ENCODE results near the gene G6PD.
"Not testable (repeated sequence)": the region's sequence is repeated elsewhere in the genome, so short reads cannot be mapped to it uniquely, and the experiment has no call there.

G6PD gene

DNA sequence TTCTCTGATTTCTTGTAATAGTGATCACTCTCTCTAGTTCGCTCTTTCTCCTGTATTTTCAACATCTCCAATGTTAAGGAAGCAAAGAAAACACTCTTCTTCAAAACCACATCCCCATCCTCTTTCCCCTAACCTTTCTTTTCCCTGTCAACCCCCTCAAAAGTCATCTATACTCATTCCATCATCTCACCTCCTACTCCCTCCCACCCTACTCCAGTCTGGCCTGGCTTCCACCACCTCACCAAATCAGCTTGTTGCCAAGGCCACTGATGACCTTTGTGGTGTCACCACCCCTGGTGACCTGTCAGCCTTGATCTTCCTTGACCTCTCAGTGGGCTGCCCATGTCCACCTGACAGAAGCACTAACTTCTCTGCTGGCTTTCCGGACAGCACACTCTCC, 32.9 kb downstream of the G6PD start:
- no peak for DNase-seq

DNA sequence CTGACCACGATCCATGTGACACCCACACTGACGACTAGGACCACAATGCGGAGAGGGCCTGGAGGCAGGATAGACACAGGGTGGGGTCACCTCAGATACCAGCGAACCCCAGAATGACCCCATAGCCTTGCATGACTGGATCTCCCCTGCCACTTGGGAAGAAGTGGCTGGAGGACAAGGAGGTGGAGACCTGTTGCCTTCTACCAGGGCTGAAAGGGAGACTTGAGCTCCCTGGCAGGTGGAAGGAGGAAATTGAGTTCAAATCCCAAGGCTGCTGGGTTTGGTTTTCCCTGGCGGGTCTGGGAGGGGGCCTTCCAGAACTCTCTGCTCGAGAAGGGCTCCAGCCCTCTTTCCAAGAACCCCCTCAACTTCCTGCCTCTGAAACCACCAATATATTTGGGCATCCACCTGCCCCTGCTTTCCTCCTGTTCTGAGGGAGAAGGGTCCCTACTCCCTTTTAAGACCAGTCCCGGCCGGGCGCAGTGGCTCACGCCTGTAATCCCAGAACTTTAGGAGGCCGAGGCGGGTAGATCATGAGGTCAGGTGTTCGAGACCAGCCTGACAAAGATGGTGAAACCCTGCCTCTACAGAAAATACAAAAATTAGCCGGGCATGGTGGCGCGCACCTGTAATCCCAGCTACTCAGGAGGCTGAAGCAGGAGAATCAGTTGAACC, 33.6 kb downstream of the G6PD start:
- no peak for DNase-seq

DNA sequence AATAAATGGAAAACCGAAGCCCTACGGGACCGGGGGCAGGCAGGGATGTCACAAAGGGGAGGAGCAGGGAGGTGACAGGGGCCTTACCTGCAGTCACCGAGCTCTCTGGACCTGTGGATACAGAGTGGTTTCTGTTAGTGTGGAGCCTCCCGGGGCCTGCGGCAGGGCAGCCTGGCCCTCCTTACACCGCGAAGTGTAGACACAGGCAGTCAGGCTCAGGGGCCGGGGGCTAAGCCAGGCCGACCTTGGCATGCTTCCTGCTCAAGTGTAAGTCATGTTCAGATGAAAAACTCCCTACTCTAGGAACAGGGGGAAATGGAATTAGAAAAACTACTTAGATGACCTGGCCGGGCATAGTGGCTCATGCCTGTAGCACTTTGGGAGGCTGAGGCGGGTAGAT, 34.9 kb downstream of the G6PD start:
- DNase-seq = no peak

DNA sequence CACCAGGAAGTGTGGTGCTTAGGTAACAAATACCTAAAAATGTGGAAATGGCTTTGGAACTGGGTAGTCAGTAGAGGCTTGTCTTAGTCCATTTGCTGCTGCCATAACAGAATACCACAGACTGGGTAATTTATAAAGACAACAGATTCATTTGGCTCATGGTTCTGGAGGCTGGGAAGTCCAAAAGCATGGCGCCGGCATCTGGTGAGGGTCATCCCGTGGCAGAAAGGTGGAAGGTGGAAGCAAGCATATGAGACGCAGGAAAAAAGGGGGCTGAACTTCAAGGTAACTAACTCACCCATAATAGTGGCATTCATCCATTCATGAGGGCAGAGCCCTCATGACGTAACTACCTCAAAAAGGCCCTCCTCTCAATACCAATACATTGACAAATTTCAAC, 37.2 kb downstream of the G6PD start:
- no peak for DNase-seq

DNA sequence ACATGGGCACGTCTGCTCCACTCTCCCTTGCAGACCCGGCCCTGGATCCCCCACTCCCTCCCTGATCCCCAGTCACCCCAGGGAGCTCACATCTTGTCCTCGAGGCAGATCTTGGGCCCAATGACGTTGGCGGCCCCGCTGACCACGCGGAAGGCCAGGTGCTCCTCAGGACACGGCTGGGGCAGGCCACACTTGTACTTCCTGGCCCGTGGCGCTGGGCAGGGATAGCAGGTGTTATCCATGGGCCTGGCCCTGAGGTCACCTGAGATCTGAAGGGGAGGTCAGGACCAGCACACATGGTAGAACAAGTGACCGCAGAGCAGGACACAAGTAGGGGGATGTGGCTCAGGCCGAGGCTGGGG, 38.3 kb downstream of the G6PD start:
- DNase-seq = no peak

DNA sequence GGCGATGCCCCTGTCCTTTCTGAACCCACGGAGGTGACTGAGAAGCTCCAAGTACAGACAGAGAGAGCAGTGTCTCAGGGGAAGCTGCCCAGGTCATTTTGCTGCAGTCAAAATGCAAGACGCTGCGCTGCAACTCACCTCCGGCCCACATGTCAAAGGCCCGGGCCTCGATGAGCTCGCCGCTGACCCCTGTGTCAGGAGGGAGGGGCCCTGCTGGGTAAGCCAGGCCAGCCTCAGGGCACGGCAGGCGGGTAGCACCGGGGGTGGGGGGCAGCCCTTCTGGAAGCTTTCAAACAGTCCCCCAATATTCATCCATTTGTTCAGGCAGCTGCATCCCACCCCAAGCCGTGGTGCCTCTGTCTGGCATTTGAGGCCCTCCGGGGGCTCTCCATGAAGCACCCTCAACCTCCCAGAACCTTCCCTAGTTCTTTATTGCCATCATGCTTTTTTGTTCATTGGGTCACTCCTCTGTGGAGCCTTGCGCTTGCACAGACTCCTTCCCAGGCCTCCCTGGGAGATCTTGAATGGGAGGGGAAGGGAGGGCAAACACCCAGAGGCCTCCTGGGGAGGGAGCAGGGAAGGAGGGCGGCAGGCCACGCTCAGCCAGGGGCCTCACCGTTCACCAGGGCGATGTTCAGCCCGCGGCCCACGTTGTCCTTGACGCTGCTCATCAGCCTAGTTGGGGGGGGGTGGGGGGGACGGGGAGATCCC, 38.8 kb downstream of the G6PD start:
- no peak for DNase-seq

DNA sequence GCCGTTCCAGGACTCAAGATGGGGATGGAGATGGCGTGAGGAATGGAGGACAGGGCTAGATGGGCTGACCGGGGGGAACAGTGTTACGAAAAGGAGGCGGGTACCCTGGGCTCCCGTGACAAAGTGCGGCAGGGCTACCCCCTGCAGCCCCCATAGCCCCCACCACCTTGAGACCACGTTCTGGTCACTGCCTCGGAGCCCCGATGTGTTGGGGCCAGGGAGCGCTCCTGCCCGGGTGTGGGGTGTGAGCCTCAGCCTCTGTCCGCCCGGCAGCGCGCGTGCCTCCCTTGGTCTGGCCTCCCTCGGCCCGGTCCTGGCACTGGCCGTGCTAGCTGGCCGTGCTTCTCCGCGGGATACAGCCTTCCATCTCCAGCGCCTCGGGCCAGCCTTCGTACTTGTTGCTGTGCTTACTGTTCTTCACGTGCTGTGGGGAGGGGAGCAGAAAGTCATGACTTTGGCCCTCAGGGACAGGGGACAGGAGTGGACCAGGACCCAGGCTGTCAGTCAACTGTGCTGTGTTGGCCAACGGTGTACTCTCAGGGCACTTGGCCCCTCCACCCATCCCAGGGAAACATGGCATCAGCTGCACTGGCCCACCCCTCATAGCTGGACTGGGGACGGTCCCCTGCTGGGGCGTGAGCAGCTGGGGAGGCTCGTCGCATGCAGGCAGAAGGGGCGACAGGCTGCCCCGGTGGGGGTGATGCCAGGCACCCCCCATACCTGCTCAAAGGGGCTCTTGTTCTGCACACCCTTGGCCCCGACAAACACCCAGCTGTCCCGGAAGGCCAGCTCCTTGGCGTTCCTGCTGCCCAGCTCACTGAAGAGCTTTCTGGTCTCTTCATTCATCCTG, 39.9 kb downstream of the G6PD start:
- no peak for DNase-seq

DNA sequence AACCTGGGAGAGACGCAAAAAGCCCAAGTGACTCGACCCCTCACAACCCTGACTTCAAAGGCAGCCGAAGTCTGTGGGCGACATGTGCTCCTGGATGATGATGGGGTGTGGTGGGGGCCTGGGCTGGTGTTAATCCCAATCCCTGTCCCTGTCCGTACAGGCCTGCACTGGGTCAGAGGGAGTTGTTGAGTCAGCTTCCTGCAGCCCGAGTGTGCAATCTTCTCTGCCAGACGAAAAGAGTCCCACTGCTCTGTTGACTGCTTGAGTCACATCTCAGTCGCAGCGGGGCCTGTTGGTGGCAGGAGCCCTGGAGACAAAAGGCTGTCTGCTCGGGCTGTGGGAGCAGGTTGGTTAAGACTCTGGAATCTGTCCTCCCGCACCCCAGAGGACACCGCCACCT, 40.9 kb downstream of the G6PD start:
- no peak for DNase-seq

DNA sequence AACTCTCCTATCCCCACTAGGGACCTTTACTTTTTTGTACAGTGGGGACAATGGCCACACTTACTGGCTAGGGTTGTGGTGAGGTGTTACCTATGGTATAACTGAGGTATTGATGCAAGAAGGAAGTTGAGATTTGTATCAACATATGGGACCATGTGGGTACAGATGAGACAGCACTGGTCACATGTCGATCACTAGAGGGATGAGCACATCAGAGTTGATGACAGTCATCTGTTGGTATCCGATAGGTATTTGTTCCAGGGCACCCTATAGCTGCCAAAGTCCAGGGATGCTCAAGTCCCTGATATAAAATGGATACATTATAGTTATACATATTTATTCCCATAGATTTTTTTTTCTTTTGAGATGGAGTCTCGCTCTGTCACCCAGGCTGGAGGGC, 43.7 kb downstream of the G6PD start:
- no peak for DNase-seq

DNA sequence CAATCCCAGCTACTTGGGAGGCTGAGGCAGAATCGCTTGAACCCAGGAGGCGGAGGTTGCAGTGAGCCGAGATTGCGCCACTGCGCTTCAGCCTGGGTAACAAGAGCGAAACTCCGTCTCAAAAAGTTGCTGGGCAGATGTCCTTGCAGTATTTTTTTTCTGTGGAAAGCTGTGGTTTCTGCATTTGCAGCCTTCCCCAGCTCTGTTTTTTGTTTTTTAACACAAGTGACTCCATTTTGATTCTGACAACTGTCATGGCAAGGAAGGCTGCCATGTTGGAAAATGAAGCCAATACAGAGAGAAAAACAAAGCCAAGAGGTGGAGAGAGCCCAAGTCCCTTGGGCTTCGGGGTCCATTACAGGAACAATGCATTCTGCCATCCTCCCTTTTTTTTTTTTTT, 44.5 kb downstream of the G6PD start:
- no peak for DNase-seq

DNA sequence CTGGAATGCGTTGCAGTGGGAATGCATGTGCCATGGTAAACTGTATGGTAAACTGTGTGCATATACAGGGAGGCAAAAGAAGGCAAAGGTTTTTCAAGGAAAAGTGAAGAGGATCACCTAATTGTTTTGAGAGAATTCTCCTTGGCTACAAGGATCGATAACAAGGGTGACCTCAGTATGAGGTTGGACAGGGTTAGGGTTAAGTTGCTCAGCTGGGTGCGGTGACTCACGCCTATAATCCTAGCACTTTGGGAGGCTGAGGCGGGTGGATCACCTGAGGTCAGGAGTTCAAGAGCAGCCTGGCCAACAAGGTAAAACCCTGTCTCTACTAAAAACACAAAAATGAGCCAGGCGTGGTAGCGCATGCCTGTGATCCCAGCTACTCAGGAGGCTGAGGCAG, 45.2 kb downstream of the G6PD start:
- not testable (repeated sequence) for DNase-seq

DNA sequence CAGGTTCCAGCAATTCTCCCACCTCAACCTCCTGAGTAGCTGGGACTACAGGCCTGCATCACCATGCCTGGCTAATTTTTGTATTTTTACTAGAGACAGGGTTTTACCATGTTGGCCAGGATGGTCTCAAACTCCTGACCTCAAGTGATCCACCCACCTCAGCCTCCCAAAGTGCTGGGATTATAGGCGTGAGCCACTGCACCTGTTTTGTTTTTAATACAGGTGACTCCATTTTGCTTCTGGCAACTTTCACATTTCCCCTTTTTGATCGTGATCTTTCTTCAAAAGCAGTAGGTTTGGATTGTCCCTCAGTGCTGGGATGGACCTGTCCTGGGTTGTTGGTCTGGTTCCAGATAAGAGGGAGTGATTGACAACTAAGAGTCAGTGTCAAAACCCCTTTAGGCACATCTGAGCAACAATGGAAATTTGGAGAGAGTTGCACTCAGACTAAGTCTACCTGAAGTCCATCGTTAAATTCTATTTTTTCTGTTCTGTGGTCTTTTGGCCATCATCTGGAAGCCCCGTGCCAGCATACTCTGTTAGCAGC, 50.0 kb downstream of the G6PD start:
- not testable (repeated sequence) for DNase-seq

DNA sequence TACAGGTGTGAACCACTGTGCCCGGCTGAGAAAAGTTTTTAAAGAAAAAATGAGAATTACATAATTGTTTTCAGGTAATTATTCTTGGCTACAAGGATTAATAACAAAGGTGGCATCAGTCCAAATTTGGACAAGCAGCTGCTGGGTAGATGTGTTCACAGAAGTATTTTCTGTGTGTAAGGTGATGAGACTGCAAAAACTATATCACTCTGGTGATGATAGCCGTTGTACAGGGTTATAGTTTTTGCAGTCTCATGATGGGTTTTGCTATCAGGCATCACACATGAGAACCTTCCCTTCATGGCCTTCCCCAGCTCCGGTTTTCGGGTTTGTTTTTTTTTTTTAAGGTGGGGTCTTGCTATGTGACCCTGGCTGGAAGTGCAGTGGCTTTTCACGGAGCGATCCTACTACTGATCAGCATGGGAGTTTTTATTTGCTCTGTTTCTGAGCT, 51.1 kb downstream of the G6PD start:
- no peak for DNase-seq

DNA sequence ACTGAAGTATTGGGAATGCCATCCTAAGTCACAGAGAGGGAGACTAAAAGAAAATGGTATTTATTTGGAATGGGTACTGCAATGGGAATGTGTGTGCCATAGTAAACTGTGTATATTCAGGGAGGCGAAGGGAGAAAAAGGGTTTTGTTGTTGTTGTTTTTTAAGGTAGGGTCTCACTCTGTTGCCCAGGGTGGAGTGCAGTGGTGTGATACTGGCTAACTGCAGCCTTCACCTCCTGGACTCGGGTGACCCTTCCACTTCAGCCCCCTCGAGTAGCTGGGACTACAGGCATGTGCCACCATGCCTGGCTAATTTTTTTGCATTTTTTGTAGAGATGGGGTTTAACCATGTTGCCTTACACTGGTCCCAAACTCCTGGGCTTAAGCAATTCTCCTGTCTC, 51.9 kb downstream of the G6PD start:
- DNase-seq = no peak

DNA sequence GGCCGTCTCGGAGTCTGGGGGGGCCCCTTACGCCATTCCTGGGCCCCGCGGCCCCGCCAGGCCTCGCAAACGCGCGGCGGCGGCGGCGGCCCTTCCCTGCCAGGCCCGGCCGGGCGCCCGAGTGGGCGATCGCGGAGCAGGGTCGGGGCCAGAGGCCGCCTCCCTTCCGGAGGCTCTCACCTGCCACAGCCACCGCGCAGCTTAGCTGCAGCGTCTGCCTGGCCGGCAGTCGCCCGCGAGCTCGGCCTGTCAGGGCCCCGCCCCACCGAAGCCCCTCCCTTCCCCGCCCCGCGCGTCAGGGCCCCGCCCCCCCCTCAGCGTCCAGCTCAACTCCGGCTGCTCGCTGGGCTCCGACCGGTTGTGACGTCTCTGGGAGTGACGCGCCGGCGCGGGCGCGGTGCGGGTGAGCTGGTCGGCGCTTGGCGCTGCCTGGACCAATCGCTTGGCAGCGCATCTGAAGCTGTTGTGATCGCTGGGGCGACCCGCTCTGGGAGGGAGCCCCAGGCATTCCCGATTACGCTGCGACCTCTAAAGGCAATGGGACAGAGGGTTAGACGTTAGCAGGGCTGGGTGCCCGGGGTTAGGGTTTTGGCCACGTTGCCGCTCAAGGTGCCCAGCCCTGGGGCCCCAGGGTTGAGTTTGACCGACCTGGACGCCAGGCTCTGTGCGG, 56.1 kb downstream of the G6PD start, which contains the start of gene SLC10A3:
TSS of gene SLC10A3 (minus strand) at position 216 of the 670 bp plus-strand sequence. CDS start 1,689 bp downstream, outside the sequence.
- peak; percentile 81 for DNase-seq

DNA sequence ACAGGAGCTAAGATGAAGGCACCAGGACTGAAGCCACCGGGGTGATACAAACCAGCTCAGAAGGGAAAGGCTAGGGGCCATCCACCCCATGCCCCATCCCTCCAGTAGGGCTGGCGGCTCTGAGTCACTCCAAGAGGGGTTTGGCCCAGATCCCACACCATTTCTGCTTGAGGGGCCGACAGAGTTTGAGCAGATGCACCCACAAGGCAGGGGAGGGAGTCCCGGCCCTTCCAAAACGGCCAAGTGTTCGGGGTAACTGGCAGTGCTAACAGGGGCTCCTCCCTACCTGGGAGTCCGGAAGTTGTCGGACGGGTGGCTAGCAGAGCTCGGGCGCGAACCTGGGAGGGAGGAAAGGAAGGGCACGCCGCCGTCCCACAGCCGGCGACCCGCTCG, 56.6 kb downstream of the G6PD start:
- no peak for DNase-seq

DNA sequence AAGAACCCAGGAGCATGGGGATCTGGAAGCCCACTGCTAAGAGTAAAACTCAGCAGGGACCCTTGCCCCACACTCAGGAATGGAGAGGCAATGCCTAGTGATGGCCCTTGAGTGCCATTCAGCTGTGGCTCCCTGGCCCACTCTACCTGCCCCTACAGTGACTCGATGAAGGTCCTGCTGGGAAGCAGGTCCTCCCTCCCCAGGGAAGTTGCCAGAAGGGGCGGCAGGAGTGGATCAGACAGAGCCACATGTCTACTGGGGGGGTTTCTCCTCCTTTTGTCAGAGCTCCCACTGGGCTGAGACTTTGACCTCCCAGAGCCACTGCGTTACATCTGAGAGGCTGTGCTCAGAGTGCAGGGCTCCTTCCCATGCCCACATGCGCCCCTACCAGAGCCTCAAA, 57.5 kb downstream of the G6PD start:
- DNase-seq = no peak

DNA sequence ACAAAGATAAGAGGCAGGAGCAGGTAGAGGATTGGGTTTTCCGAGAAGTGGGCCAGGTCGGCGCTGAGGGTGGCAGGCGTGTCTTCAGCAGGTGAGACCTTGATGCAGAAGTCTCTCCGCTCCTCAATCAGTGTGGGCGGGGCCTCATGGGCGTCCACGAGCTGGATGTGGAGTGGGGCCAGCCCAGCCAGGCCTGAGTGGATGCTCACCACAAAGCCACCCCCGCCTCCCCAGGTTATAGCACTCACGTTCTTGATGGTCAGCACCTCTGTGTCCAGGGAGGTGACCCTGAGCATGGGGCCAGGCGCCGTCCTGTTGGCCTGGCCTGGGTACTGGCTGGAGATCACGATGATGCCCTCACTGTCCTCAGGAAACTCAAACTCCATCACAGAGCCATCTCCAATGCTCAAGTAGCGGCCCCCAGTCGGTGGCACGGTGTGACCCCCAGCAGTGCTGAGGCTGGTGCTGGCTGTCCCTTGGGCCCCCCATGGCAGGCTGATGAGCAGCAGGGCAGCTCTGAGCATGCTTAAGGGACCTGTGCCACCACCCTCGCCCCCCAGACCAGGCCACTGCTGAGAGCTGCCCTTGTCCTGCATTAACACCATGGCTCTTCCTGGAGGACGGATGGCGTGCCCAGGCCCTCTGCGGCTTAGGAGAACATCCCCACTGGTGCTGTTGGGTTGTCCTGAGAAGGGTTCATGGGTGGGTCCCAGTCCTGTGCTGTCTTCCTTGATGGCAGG, 58.1 kb downstream of the G6PD start:
- DNase-seq = no peak

DNA sequence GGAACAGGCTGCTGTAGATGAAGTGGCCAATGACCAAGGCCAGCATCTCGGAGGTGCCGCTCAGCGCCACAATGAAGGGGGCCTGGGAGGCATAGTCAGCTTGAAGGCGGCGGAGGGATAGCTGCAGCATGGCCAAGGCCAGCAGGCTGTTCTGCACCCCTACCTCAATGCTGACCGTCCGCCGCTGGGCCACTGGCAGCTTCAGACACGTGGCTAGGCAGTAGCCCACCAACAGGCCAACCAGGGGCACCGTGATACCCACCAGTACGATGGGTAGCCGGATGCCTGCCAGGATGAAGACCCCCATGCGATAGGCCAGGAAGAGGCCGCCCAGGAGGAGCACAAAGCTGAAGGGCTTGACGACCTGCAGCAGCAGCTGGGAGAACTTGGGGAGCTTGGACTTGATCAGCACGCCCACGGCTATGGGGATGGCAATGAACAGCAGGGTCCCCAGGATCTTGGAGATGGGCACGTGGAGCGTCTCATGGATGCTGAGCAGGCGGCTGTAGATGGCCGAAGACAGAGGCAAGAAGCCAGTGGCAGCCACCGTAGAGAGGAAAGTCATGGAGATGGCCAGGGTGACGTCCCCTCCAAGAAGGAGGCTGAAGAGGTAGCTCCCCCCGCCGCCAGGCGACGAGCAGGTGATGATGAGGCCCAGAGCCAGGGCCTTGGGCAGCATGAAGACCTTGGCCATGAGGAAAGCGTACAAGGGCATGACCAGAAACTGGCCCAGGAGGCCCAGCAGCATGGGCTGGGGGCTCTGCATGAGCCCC, 58.9 kb downstream of the G6PD start:
- no peak for DNase-seq

DNA sequence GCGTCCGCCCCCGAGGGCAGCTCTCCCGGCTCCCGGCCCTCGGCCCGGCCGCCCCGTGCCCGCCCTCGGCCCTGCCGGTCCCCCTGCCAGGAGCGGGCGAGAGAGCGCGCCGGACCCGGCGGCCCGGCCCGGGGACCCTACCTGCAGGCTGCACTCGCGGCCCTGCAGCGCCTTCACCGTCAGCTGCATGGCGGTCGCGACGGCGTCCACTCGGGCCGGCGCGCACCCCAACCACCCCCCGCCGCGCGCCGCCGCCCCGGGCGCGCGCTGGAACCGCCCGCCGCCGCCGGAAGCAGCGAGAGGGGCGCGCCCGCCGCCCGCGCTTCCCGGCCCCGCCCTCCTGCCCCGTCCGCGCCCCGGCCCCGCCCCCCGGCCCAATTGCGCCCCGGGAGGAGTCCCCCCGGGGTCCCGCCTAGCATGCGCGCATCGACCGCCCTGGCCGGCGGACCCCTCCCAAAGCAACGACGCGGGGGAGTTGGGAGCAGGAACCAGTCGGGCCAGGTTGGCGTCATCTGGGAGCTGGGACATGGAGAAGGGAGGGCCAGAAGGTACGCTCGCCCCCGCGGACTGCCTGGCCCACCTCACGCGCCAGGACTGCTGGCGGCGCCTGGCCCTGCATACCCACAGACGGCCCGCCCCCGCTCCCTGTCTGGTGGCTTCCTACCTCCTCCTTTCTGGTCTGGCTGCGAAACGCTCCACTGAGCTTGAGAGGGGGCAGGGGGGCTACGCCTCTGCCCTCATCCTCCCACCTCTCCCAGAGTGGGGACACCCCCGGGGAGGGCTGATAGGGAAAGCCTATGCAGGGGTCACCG, 60.0 kb downstream of the G6PD start, which contains the start of gene UBL4A:
TSS of gene UBL4A (minus strand) at position 220 of the 812 bp plus-strand sequence. CDS start at position 189, 31 bp downstream.
- peak; percentile 35 for DNase-seq
